Measurements from ENCODE around the gene CBLB. TPM values are rescaled to one million over a fixed set of nuclear protein-coding genes. Genes with fewer than 3 reads are reported as not detected.
A peak's percentile ranks its signal among the peaks of the same experiment; 100 is the strongest.

The CBLB gene
- total and polyA plus RNA-seq, 8 donors, result 5.3 to 23.3 (median 10.4) TPM

DNA sequence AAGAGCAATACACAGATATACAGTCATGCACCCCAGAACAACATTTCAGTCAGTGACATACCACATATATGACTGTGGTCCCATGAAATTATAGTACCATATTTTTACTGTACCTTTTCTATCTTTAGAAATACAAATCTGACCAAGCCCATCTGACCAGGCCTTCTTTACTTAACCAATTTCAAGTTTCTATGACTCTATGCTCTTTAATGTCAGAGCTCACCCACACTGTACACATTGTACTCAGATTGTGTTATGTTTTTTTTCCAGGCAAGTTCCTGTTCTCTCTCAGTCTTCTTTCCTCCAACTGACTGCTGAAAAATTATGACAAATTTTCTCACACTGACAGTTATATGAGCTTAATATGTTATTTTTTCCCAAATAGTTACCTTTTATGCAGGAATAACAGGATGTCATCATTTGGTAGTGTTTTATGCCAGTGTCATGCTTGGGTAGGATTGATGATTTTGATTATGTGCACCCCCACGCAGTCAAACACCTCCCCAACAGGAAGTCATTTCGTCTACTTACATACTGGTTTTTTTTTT is 8.0 kb upstream of the CBLB start:
- 37 to 39% methylated on average over 2 of the region's 2 CpGs for WGBS, 2 donors
- FAIRE-seq (no peak), DNase-seq (no peak), ATAC-seq (peak in 3 of 4 donors; percentile 73 to 83 (median 81))
- Histone ChIP-seq H3K4me3 (no peak overlapping the region), H3K9me3 (no peaks in the 10 kb centered on the region), H3K4me1 (no peaks in the 10 kb centered on the region), H3K36me3 (no peaks in the 10 kb centered on the region), H3K27me3 (no peaks in the 10 kb centered on the region), H3K27ac (peak overlapping the region in 2 of 4 donors; percentile 33 to 42)
- TF ChIP-seq CTCF (IDR thresholded peaks at IDR 0.05), result no peak
- intact Hi-C loops (cut with DNase I), result no loop called here

- Histone ChIP-seq H3K4me1 (peaks cover 12 to 26% (median 15%) of the 10 kb centered on the region in 3 donors), H3K36me3 (no peaks in the 10 kb centered on the region), H3K27ac (peak overlapping the region; percentile 76 to 95 (median 91)), H3K27me3 (no peaks in the 10 kb centered on the region), H3K9me3 (no peaks in the 10 kb centered on the region), H3K4me3 (peak overlapping the region in 3 of 4 donors; percentile 62 to 92 (median 84))
- 13 to 17% methylated on average over 6 of the region's 6 CpGs for WGBS, 2 donors
- intact Hi-C loops (cut with DNase I), result no loop called here
- DNase-seq, result no peak
- ATAC-seq, result no peak
- FAIRE-seq, result peak; percentile 5
- no peak for TF ChIP-seq CTCF (IDR thresholded peaks at IDR 0.05)
Measured at GRCh38 chr3:105869861-105870755, 1.3 kb upstream of the CBLB start.

GRCh38 chr3:105869531-105869833 is 670 bp upstream of the CBLB start:
- FAIRE-seq, result peak; percentile 93
- Histone ChIP-seq H3K9me3 (no peaks in the 10 kb centered on the region), H3K4me1 (peaks cover 12 to 26% (median 15%) of the 10 kb centered on the region in 3 donors), H3K27ac (peak overlapping the region; percentile 76 to 95 (median 91)), H3K4me3 (peak overlapping the region; percentile 62 to 94 (median 88)), H3K36me3 (no peaks in the 10 kb centered on the region), H3K27me3 (no peaks in the 10 kb centered on the region)
- DNase-seq, result no peak
- 0% methylated on average over 3 of the region's 3 CpGs for WGBS, 2 donors
- no peak for TF ChIP-seq CTCF (IDR thresholded peaks at IDR 0.05)
- ATAC-seq, result no peak
- intact Hi-C loops (cut with DNase I), result no loop called here

DNA sequence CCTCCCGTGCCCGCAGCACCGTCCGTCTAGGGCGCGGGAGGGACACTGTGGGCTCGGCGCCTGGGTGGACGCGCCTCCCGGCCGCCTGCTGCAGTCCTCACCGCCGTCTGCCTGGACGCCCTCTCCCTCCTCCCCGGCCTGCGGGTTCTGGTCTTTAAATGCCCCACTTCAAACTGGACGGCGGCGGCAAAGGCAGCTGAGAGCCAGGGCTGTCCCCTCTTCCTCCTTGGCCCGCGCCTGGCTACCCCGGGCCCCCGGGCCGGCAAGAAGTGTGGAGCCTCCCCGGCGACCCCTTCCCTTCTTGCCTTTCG is 426 bp downstream of the CBLB start:
- no peak for FAIRE-seq
- no peak for TF ChIP-seq CTCF (IDR thresholded peaks at IDR 0.05)
- no peaks in the 10 kb centered on the region for H3K9me3 ChIP-seq
- ATAC-seq, result peak; percentile 53 to 67 (median 61)
- H3K27ac ChIP-seq, result peak overlapping the region; percentile 76 to 95 (median 91)
- peak; percentile 41 to 86 (median 62) for DNase-seq
- no peaks in the 10 kb centered on the region for H3K27me3 ChIP-seq
- peak overlapping the region; percentile 62 to 94 (median 88) for H3K4me3 ChIP-seq
- no peaks in the 10 kb centered on the region for H3K36me3 ChIP-seq
- H3K4me1 ChIP-seq, result peaks cover 12 to 26% (median 15%) of the 10 kb centered on the region in 3 donors
- intact Hi-C loops (cut with DNase I), result no loop called here
- WGBS, 2 donors, result 0 to 1% methylated on average over 27 to 28 of the region's 28 CpGs
